ENCODE results near the gene ARHGEF7.

GRCh38 chr13:111270126-111270525 lies 155.0 kb downstream of the ARHGEF7 start:
- TF ChIP-seq YY1 (IDR thresholded peaks at IDR 0.05; ENCODE audit: insufficient read depth, insufficient read length) (no peak), ZNF274 (IDR thresholded peaks at IDR 0.05; ENCODE audit: low read depth, low read length) (no peak)
